ENCODE results near the gene LYST. TPM values are rescaled to one million over a fixed set of nuclear protein-coding genes. Genes with fewer than 3 reads are reported as not detected.

LYST gene
- polyA plus RNA-seq, 3 donors: 46.3 to 128 (median 67.9) TPM

DNA sequence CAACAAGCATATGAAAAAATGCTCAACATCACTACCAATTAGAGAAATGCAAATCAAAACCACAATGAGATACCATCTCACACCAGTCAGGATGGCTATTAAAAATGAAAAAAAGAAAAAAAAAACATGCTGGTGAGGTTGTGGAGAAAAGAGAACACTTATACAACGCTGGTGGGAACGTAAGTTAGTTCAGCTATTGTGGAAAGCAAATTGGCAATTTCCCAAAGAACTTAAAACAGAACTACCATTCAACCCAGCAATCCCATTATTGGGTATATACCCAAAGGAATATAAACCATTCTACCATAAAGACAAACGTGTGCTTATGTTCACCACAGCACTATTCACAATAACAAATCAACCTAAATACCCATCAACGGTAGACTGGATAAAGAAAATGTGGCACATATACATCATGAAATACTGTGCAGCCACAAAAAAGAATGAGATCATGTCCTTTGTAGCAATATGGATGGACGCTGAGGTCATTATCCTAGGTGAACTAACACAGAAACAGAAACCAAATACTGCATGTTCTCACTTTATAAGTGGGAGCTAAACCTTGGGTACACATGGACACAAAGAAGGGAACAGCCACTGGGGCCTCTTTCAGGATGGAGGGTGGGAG, 49.5 kb downstream of the LYST start:
- Histone ChIP-seq H3K4me1 (ENCODE audit: control insufficient read depth in 1 of 2, insufficient read depth in 2 of 2, low read length in 2 of 2) (peaks cover 0 to 8% of the 10 kb centered on the region in 2 donors), H2AFZ (ENCODE audit: insufficient read depth, low read depth, low read length, poor library complexity, severe bottlenecking) (no peak overlapping the region), H4K20me1 (ENCODE audit: insufficient read depth, low read length) (peaks cover 99% of the 10 kb centered on the region), H3K36me3 (replicated peaks in 1 of 2; ENCODE audit: control insufficient read depth in 1 of 2, insufficient read depth in 2 of 2, low read length in 2 of 2) (peaks cover 60 to 83% of the 10 kb centered on the region in 2 donors), H3K79me2 (ENCODE audit: insufficient read depth, low read length) (peaks cover 100% of the 10 kb centered on the region), H3K9me3 (replicated peaks in 1 of 2; ENCODE audit: control insufficient read depth in 1 of 2, insufficient read depth in 1 of 2, low read length in 2 of 2) (no peaks in the 10 kb centered on the region), H3K4me2 (replicated peaks; ENCODE audit: extremely low read depth, low read length, poor library complexity, severe bottlenecking) (no peak overlapping the region), H3K27me3 (ENCODE audit: control insufficient read depth in 2 of 2, insufficient read depth in 2 of 2, low read length in 2 of 2) (no peaks in the 10 kb centered on the region), H3K27ac (ENCODE audit: low read depth in 1 of 2, low read length in 2 of 2) (peak overlapping the region in 1 of 2 donors; percentile 63), H3K4me3 (replicated peaks in 1 of 3; ENCODE audit: low read depth in 2 of 3, low read length in 3 of 3) (no peak overlapping the region), H3K9ac (ENCODE audit: insufficient read depth, low read length, poor library complexity, severe bottlenecking) (no peak overlapping the region)
- WGBS (ENCODE audit: insufficient coverage): no CpG with 5 or more reads among the region's 5 CpGs
- Mint-ChIP-seq H3K4me3 (no peak overlapping the region), H3K27ac (peak overlapping the region in 6 of 7 donors; percentile 9 to 86 (median 38)), H3K4me1 (peaks cover 14% of the 10 kb centered on the region), H3K27me3 (ENCODE audit: low read depth in 3 of 3) (no peaks in the 10 kb centered on the region), H3K36me3 (peaks cover 27 to 31% of the 10 kb centered on the region in 2 donors), H3K9me3 (no peaks in the 10 kb centered on the region)
- intact Hi-C loops (cut with micrococcal nuclease): no loop called here
- TF ChIP-seq, protein P1, sequence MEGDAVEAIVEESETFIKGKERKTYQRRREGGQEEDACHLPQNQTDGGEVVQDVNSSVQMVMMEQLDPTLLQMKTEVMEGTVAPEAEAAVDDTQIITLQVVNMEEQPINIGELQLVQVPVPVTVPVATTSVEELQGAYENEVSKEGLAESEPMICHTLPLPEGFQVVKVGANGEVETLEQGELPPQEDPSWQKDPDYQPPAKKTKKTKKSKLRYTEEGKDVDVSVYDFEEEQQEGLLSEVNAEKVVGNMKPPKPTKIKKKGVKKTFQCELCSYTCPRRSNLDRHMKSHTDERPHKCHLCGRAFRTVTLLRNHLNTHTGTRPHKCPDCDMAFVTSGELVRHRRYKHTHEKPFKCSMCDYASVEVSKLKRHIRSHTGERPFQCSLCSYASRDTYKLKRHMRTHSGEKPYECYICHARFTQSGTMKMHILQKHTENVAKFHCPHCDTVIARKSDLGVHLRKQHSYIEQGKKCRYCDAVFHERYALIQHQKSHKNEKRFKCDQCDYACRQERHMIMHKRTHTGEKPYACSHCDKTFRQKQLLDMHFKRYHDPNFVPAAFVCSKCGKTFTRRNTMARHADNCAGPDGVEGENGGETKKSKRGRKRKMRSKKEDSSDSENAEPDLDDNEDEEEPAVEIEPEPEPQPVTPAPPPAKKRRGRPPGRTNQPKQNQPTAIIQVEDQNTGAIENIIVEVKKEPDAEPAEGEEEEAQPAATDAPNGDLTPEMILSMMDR (IDR thresholded peaks at IDR 0.05): no peak
- no peak for DNase-seq

DNA sequence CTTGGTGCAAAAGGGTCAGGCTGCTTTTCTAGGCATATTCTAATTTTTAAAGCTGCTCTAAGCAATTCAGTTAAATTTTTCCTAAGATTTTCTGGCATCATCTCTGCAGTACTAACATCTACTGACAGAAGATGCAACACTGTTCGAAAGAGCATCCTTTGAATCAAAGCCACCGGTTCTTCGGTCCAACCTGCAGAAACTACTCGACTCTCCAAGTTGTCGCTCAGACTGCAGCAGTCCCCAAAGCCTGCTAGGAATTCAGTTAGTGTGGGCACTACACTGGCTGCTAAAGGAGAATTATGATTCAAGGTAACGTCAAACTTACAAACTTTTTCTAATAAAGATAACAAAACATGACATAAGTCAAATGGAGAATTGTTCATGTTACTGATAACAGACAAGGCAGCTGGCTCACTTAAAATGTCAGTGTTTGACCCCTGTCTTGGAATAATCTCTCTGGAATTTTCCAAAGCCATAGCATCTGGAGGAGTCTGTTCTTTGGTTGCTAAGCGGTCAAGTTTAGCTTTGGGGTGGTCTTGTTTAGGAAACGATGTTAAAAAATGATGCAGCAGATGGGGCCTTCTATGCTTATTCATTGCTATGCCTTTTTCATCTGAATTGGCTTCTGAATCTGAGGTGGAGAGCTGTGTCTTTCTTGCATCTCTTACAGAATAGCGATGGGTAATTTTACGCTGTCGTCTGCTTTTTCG, 56.9 kb downstream of the LYST start:
- Histone ChIP-seq H3K4me2 (replicated peaks; ENCODE audit: extremely low read depth, low read length, poor library complexity, severe bottlenecking) (no peak overlapping the region), H2AFZ (ENCODE audit: insufficient read depth, low read depth, low read length, poor library complexity, severe bottlenecking) (no peak overlapping the region), H3K27ac (ENCODE audit: low read depth in 1 of 2, low read length in 2 of 2) (peak overlapping the region in 1 of 2 donors; percentile 44), H3K36me3 (replicated peaks in 1 of 2; ENCODE audit: control insufficient read depth in 1 of 2, insufficient read depth in 2 of 2, low read length in 2 of 2) (peaks cover 82 to 97% of the 10 kb centered on the region in 2 donors), H3K9ac (ENCODE audit: insufficient read depth, low read length, poor library complexity, severe bottlenecking) (no peak overlapping the region), H3K27me3 (ENCODE audit: control insufficient read depth in 2 of 2, insufficient read depth in 2 of 2, low read length in 2 of 2) (no peaks in the 10 kb centered on the region), H3K4me1 (ENCODE audit: control insufficient read depth in 1 of 2, insufficient read depth in 2 of 2, low read length in 2 of 2) (peaks cover 0 to 2% of the 10 kb centered on the region in 2 donors), H4K20me1 (ENCODE audit: insufficient read depth, low read length) (peaks cover 99% of the 10 kb centered on the region), H3K9me3 (replicated peaks in 1 of 2; ENCODE audit: control insufficient read depth in 1 of 2, insufficient read depth in 1 of 2, low read length in 2 of 2) (no peaks in the 10 kb centered on the region), H3K4me3 (replicated peaks in 1 of 3; ENCODE audit: low read depth in 2 of 3, low read length in 3 of 3) (no peak overlapping the region), H3K79me2 (ENCODE audit: insufficient read depth, low read length) (peaks cover 96% of the 10 kb centered on the region)
- peaks cover 57 to 64% of the 10 kb centered on the region in 2 donors for H3K36me3 Mint-ChIP-seq
- peak overlapping the region in 4 of 7 donors; percentile 3 to 80 (median 50) for H3K27ac Mint-ChIP-seq
- no peaks in the 10 kb centered on the region for H3K4me1 Mint-ChIP-seq
- H3K4me3 Mint-ChIP-seq: no peak overlapping the region
- WGBS (ENCODE audit: insufficient coverage): 100% methylated on average over 5 of the region's 12 CpGs
- intact Hi-C loops (cut with micrococcal nuclease): no loop called here
- TF ChIP-seq, protein P1 (IDR thresholded peaks at IDR 0.05): no peak
- no peaks in the 10 kb centered on the region for H3K27me3 Mint-ChIP-seq (ENCODE audit: low read depth in 3 of 3)
- no peaks in the 10 kb centered on the region for H3K9me3 Mint-ChIP-seq
- no peak for DNase-seq

All from CD14-positive monocyte (primary cell).